B cell (primary cell): ENCODE data around the gene RPP40. TPM values are rescaled to one million over a fixed set of nuclear protein-coding genes. Genes with fewer than 3 reads are reported as not detected.

ENCODE experiments used
- ATAC-seq: fragments of 200-7000 bp; cut with Tn5 transposase; one replicate; pipeline ENCODE4 v1.10.0; 2021; ENCODE audit warnings: low read depth, mild to moderate bottlenecking, moderate number of reproducible peaks, moderate library complexity
- CTCF ChIA-PET: fragments of 350-600 bp; sonication (Branson Sonifier 250); formaldehyde crosslinking; loops from one replicate; lab custom pipeline; 2021; ENCODE audit warnings: antibody characterized with exemption, inconsistent platforms; lab: Charles Lee
- POLR2A ChIA-PET: fragments of 350-600 bp; sonication (Branson Sonifier 250); formaldehyde crosslinking; loops from one replicate; lab custom pipeline; 2021; ENCODE audit warnings: antibody characterized with exemption; lab: Charles Lee
- DNase-seq: peaks from one replicate; pipeline ENCODE4 v3.0.0; 2013
- H2AFZ ChIP-seq: 2 replicates; pipeline ENCODE4 v1.6.1; 2012; ENCODE audit warnings: mild to moderate bottlenecking, low read depth, low read length; ENCODE audit not compliant: insufficient read depth, poor library complexity, severe bottlenecking
- H3K27ac ChIP-seq, 2 donors: 1 replicate in 1 of 2; 2 replicates in 1 of 2; pipeline ENCODE4 v1.5.1; 2012 to 2013; ENCODE audit warnings: low read length in 2 of 2, mild to moderate bottlenecking in 2 of 2, moderate library complexity in 1 of 2
- H3K27me3 ChIP-seq, 4 experiments: fragments of 200-600 bp in 1 of 4; sonication (generic) in 1 of 4; replicated peaks in 1 of 4; 1 replicate in 2 of 4; 2 replicates in 2 of 4; pipeline versions ENCODE4 v1.6.1 to v1.7.0; 2013 to 2016; ENCODE audit warnings: low read length in 3 of 4, mild to moderate bottlenecking in 2 of 4, mixed read lengths in 1 of 4, moderate library complexity in 1 of 4; ENCODE audit not compliant: insufficient read depth in 4 of 4, control insufficient read depth in 3 of 4; ENCODE audit errors: control extremely low read depth in 1 of 4
- H3K36me3 ChIP-seq, 2 experiments: replicated peaks in 1 of 2; 1 replicate in 1 of 2; 2 replicates in 1 of 2; pipeline versions ENCODE4 v1.6.1 to v1.7.1; 2013; ENCODE audit warnings: low read length in 1 of 2; ENCODE audit not compliant: insufficient read depth in 2 of 2, control insufficient read depth in 1 of 2; ENCODE audit errors: control extremely low read depth in 1 of 2, extremely low read depth in 1 of 2
- H3K4me1 ChIP-seq, 2 donors: fragments of 200-600 bp in 1 of 2; sonication (generic) in 1 of 2; 1 replicate in 1 of 2; 2 replicates in 1 of 2; pipeline versions ENCODE4 v1.5.1 to v1.6.1; 2013 to 2017; ENCODE audit warnings: low read length in 2 of 2; ENCODE audit not compliant: control insufficient read depth in 2 of 2, insufficient read depth in 2 of 2
- H3K4me2 ChIP-seq: replicated peaks from 2 replicates; pipeline ENCODE3; 2012; ENCODE audit warnings: mild to moderate bottlenecking, low read depth, low read length; ENCODE audit not compliant: poor library complexity, severe bottlenecking
- H3K4me3 ChIP-seq, 5 experiments: fragments of 200-600 bp in 1 of 5; sonication (generic) in 1 of 5; 1 replicate in 3 of 5; 2 replicates in 2 of 5; pipeline versions ENCODE4 v1.5.1 to v1.7.0; 2011 to 2016; ENCODE audit warnings: low read length in 4 of 5, mild to moderate bottlenecking in 4 of 5, low read depth in 2 of 5, control low read depth in 1 of 5, moderate library complexity in 1 of 5; ENCODE audit not compliant: insufficient read depth in 1 of 5; ENCODE audit errors: control extremely low read depth in 1 of 5, extremely low read depth in 1 of 5
- H3K79me2 ChIP-seq: fragments of 200-600 bp; sonication (generic); one replicate; pipeline ENCODE4 v1.6.0; 2016; ENCODE audit warnings: low read length; ENCODE audit not compliant: control insufficient read depth, insufficient read depth
- H3K9ac ChIP-seq: fragments of 200-600 bp; sonication (generic); 2 replicates; pipeline ENCODE4 v1.6.1; 2017; ENCODE audit warnings: mild to moderate bottlenecking, low read length, moderate library complexity
- H3K9me3 ChIP-seq, 3 donors: one replicate each; pipeline versions ENCODE4 v1.6.1 to v1.7.1; 2013; ENCODE audit warnings: low read length in 2 of 3; ENCODE audit not compliant: control insufficient read depth in 2 of 3, insufficient read depth in 1 of 3; ENCODE audit errors: control extremely low read depth in 1 of 3
- H4K20me1 ChIP-seq: 2 replicates; pipeline ENCODE4 v1.6.0; 2012; ENCODE audit warnings: mild to moderate bottlenecking, low read length; ENCODE audit not compliant: insufficient read depth, control insufficient read depth, poor library complexity, severe bottlenecking
- H3K27ac Mint-ChIP-seq: one replicate; pipeline ENCODE4 v1.8.0; 2021; ENCODE audit warnings: mixed read lengths
- H3K27me3 Mint-ChIP-seq: one replicate; pipeline ENCODE4 v1.8.0; 2021; ENCODE audit warnings: mixed read lengths
- H3K4me1 Mint-ChIP-seq: one replicate; pipeline ENCODE4 v1.8.0; 2021; ENCODE audit warnings: mixed read lengths
- H3K4me3 Mint-ChIP-seq: one replicate; pipeline ENCODE4 v1.8.0; 2021; ENCODE audit warnings: mixed read lengths
- H3K9me3 Mint-ChIP-seq: one replicate; pipeline ENCODE4 v1.8.0; 2022; ENCODE audit warnings: mixed read lengths; ENCODE audit not compliant: insufficient read depth
- CTCF ChIP-seq: fragments of 200-600 bp; IDR thresholded peaks from one replicate; pipeline ENCODE4 v1.8.0; 2022; ENCODE audit warnings: antibody characterized with exemption, mild to moderate bottlenecking
- EZH2 ChIP-seq: IDR thresholded peaks from 2 replicates; pipeline ENCODE4 v1.6.1; 2012; ENCODE audit warnings: borderline replicate concordance, low read depth, mild to moderate bottlenecking, moderate library complexity, low read length; ENCODE audit not compliant: insufficient read depth, poor library complexity, severe bottlenecking
- WGBS: methylation state at CpG from one replicate; pipeline ENCODE4 v1.1.5; 2013; ENCODE audit warnings: missing lambda C conversion rate; ENCODE audit not compliant: insufficient coverage; 5-methylcytosine and 5-hydroxymethylcytosine counted together
- intact Hi-C: fragments of 100-400 bp; cut with micrococcal nuclease; formaldehyde crosslinking; loops from one replicate; pipeline ENCODE4 v1.10.0; 2022
- polyA plus RNA-seq: library from polyadenylated mRNA; depleted of rRNA; stranded (reverse); fragments of >200 nt; gene quantifications from 2 replicates; pipeline ENCODE4 v1.2.3, GENCODE V29; 2012
- total RNA-seq, 2 donors: library from RNA; stranded (reverse); fragments of 120-200 nt in 1 of 2; gene quantifications; 1 replicate in 1 of 2; 2 replicates in 1 of 2; pipeline versions ENCODE4 v1.2.3 to v1.2.4, GENCODE V29; 2013 to 2022

RPP40 gene
- total and polyA plus RNA-seq, 2 donors (not counting 1 experiment from before 2014, with no cell fraction given): 2.7 to 3.8 TPM

GRCh38 chr6:4983322-4983721, 20.5 kb downstream of the RPP40 start:
- ChIA-PET CTCF (no interaction called here), POLR2A (no interaction called here)
- H3K4me1 Mint-ChIP-seq: no peaks in the 10 kb centered on the region
- Histone ChIP-seq H3K79me2 (no peaks in the 10 kb centered on the region), H3K4me1 (no peaks in the 10 kb centered on the region), H3K27ac (no peak overlapping the region), H3K9me3 (peaks cover 2 to 15% (median 10%) of the 10 kb centered on the region in 3 donors), H4K20me1 (no peaks in the 10 kb centered on the region), H3K36me3 (no peaks in the 10 kb centered on the region), H3K4me3 (no peak overlapping the region), H3K4me2 (no peak overlapping the region), H2AFZ (no peak overlapping the region), H3K27me3 (no peaks in the 10 kb centered on the region), H3K9ac (no peak overlapping the region)
- peaks cover 3% of the 10 kb centered on the region for H3K27me3 Mint-ChIP-seq
- H3K4me3 Mint-ChIP-seq: no peak overlapping the region
- H3K27ac Mint-ChIP-seq: no peak overlapping the region
- TF ChIP-seq CTCF (no peak), EZH2 (no peak)
- no peak for ATAC-seq
- peaks cover 8% of the 10 kb centered on the region for H3K9me3 Mint-ChIP-seq
- intact Hi-C loops: no loop called here
- WGBS: 88% methylated on average over 2 of the region's 6 CpGs
- DNase-seq: no peak

GRCh38 chr6:4981761-4982160, 22.1 kb downstream of the RPP40 start:
- DNase-seq (no peak), ATAC-seq (no peak)
- Mint-ChIP-seq H3K9me3 (peaks cover 12% of the 10 kb centered on the region), H3K4me1 (no peaks in the 10 kb centered on the region), H3K27me3 (peaks cover 7% of the 10 kb centered on the region), H3K27ac (no peak overlapping the region), H3K4me3 (no peak overlapping the region)
- peaks cover 2 to 14% (median 10%) of the 10 kb centered on the region in 3 donors for H3K9me3 ChIP-seq
- H3K9ac ChIP-seq: no peak overlapping the region
- H3K4me3 ChIP-seq: no peak overlapping the region
- no peaks in the 10 kb centered on the region for H3K27me3 ChIP-seq
- intact Hi-C loops: no loop called here
- H3K4me2 ChIP-seq: no peak overlapping the region
- ChIA-PET POLR2A (no interaction called here), CTCF (no interaction called here)
- 76% methylated on average over 6 of the region's 6 CpGs for WGBS
- H3K36me3 ChIP-seq: no peaks in the 10 kb centered on the region
- H3K79me2 ChIP-seq: no peaks in the 10 kb centered on the region
- no peak overlapping the region for H2AFZ ChIP-seq
- H4K20me1 ChIP-seq: no peaks in the 10 kb centered on the region
- H3K4me1 ChIP-seq: no peaks in the 10 kb centered on the region
- no peak overlapping the region for H3K27ac ChIP-seq
- TF ChIP-seq CTCF: no peak
- TF ChIP-seq EZH2: no peak
